GM12878 (cell line): ENCODE data around the gene POLDIP3. TPM values are rescaled to one million over a fixed set of nuclear protein-coding genes. Genes with fewer than 3 reads are reported as not detected.

Experiments
- ATAC-seq: fragments of 200-7000 bp; cut with Tn5 transposase; 3 replicates; pipeline ENCODE4 v1.9.1; 2020; ENCODE audit warnings: mild to moderate bottlenecking, moderate library complexity
- BruUV-seq: library from RNA; stranded (reverse); fragments of 400-500 nt; replicated peaks from 2 replicates; lab custom pipeline; 2021; lab: Mats Ljungman, UMichigan
- CTCF ChIA-PET: fragments of 300-600 bp; sonication (Branson Sonifier 250); formaldehyde crosslinking; extraction: SDS; loops from one replicate; lab custom pipeline; 2021; ENCODE audit warnings: inconsistent platforms; lab: Yijun Ruan, JAX
- POLR2A ChIA-PET: fragments of 350-600 bp; formaldehyde crosslinking; extraction: SDS; loops from one replicate; lab custom pipeline; 2021; ENCODE audit warnings: inconsistent platforms; lab: Charles Lee
- RAD21 ChIA-PET: fragments of 300-600 bp; sonication (Branson Sonifier 250); formaldehyde crosslinking; loops from one replicate; lab custom pipeline; 2023; ENCODE audit warnings: antibody characterized with exemption; ENCODE audit not compliant: unreplicated experiment; lab: Charles Lee
- SMC1A ChIA-PET: fragments of 300-600 bp; sonication (Branson Sonifier 250); formaldehyde crosslinking; loops from one replicate; lab custom pipeline; 2023; ENCODE audit not compliant: unreplicated experiment, uncharacterized antibody; lab: Charles Lee
- DNase-seq: peaks from one replicate; pipeline ENCODE4 v3.0.0-alpha.2; 2011; ENCODE audit warnings: low read depth, low spot score
- FAIRE-seq: peaks from 3 replicates; lab custom pipeline; 2011; peaks lifted over from hg19 to GRCh38; lab: Jason Lieb, UNC
- H2AFZ ChIP-seq: 2 replicates; pipeline ENCODE4 v1.6.0; 2011; ENCODE audit warnings: low read depth, low read length, control low read depth; ENCODE audit not compliant: control insufficient read depth
- H3K27ac ChIP-seq: 2 replicates; pipeline ENCODE4 v1.5.1; 2011; ENCODE audit warnings: control low read depth; ENCODE audit not compliant: control insufficient read depth, insufficient read depth
- H3K27me3 ChIP-seq, 2 experiments: replicated peaks in 1 of 2; 2 replicates each; pipeline versions ENCODE4 v1.6.0 to v1.6.1; 2011; ENCODE audit warnings: low read length in 1 of 2; ENCODE audit not compliant: control insufficient read depth in 2 of 2, insufficient read depth in 2 of 2
- H3K36me3 ChIP-seq, 2 experiments: 2 replicates each; pipeline ENCODE4 v1.5.1; 2011; ENCODE audit warnings: low read length in 1 of 2; ENCODE audit not compliant: control insufficient read depth in 2 of 2, insufficient read depth in 2 of 2
- H3K4me1 ChIP-seq: 2 replicates; pipeline ENCODE4 v1.6.1; 2011; ENCODE audit warnings: mild to moderate bottlenecking, low read length, moderate library complexity, mixed read lengths; ENCODE audit not compliant: control insufficient read depth, insufficient read depth
- H3K4me2 ChIP-seq: 2 replicates; pipeline ENCODE4 v1.6.0; 2011; ENCODE audit warnings: control low read depth; ENCODE audit not compliant: control insufficient read depth, insufficient read depth
- H3K4me3 ChIP-seq: fragments of 200-600 bp; sonication (generic); 2 replicates; pipeline ENCODE4 v1.5.1; 2016
- H3K79me2 ChIP-seq: 2 replicates; pipeline ENCODE4 v1.6.0; 2011; ENCODE audit warnings: low read length; ENCODE audit not compliant: control insufficient read depth, insufficient read depth
- H3K9ac ChIP-seq: 2 replicates; pipeline ENCODE4 v1.8.0; 2011; ENCODE audit warnings: low read length, control low read depth, mixed read lengths; ENCODE audit not compliant: control insufficient read depth, insufficient read depth
- H3K9me3 ChIP-seq: replicated peaks from 3 replicates; pipeline ENCODE4 v1.5.1; 2011; ENCODE audit warnings: mild to moderate bottlenecking, low read length; ENCODE audit not compliant: control insufficient read depth, insufficient read depth
- H4K20me1 ChIP-seq: 2 replicates; pipeline ENCODE4 v1.6.0; 2011; ENCODE audit not compliant: control insufficient read depth, insufficient read depth
- DPF2 ChIP-seq: fragments of 450-650 bp; IDR thresholded peaks from 2 replicates; pipeline ENCODE4 v1.6.1; 2017; ENCODE audit warnings: mild to moderate bottlenecking
- EGR1 ChIP-seq, 2 experiments: IDR thresholded peaks; 1 replicate in 1 of 2; 2 replicates in 1 of 2; pipeline ENCODE4 v1.6.1; 2011 to 2012; ENCODE audit warnings: low read depth in 2 of 2, low read length in 2 of 2, borderline replicate concordance in 1 of 2, mild to moderate bottlenecking in 1 of 2, moderate library complexity in 1 of 2
- HDGF ChIP-seq: fragments of 450-650 bp; IDR thresholded peaks from 2 replicates; pipeline ENCODE4 v1.6.1; 2016; ENCODE audit warnings: antibody characterized with exemption
- KAT2A ChIP-seq: conservative IDR thresholded peaks from 2 replicates; pipeline ENCODE4 v1.6.1; 2011; ENCODE audit warnings: low read depth, low read length; ENCODE audit not compliant: control insufficient read depth
- POLR2AphosphoS2 ChIP-seq: IDR thresholded peaks from 2 replicates; pipeline ENCODE4 v1.6.1; 2011; ENCODE audit warnings: low read depth, mild to moderate bottlenecking, low read length, improper control_type of control experiment, moderate library complexity
- ZNF217 ChIP-seq: fragments of 450-650 bp; IDR thresholded peaks from 2 replicates; pipeline ENCODE4 v1.6.1; 2017; ENCODE audit warnings: antibody characterized with exemption, mild to moderate bottlenecking
- WGBS: methylation state at CpG from one replicate; pipeline ENCODE4 v1.1.6; 2016; ENCODE audit warnings: low lambda C conversion rate; ENCODE audit not compliant: insufficient replicate concordance, insufficient coverage; ENCODE audit errors: missing lambda C conversion rate; 5-methylcytosine and 5-hydroxymethylcytosine counted together
- in situ Hi-C: fragments of 300-500 bp; cut with MboI; formaldehyde crosslinking; loops from 9 replicates; pipeline ENCODE4 v1.14.3; 2018; ENCODE audit warnings: mixed read lengths
- intact Hi-C: fragments of 100-400 bp; cut with micrococcal nuclease; formaldehyde crosslinking; loops from one replicate; pipeline ENCODE4 v1.14.2; 2022; ENCODE audit not compliant: unreplicated experiment
- polyA plus RNA-seq, 11 experiments: library from polyadenylated mRNA; depleted of rRNA in 4 of 11; unstranded in 6 of 11; stranded (reverse) in 5 of 11; fragments of >200 nt; fragmentation: Nextera tagmentation in 4 of 11; fragmentation: Illumina TruSeq in 1 of 11; extraction: Ambion mirVana in 4 of 11; extraction: Trizol in 1 of 11; gene quantifications; 1 replicate in 1 of 11; 2 replicates in 10 of 11; pipeline versions ENCODE4 v1.2.1 to v1.2.3, GENCODE V29; 2011 to 2016; ENCODE audit warnings: inconsistent platforms in 2 of 11, missing spikeins in 2 of 11, low read depth in 1 of 11
- total RNA-seq, 4 experiments: library from RNA; depleted of rRNA in 3 of 4; stranded (reverse); fragments of >200 nt in 3 of 4; fragmentation: Illumina TruSeq in 1 of 4; extraction: Trizol in 1 of 4; gene quantifications; 2 replicates each; pipeline versions ENCODE4 v1.2.1 to v1.2.3, GENCODE V29; 2013 to 2021
- TF ChIP-seq, protein P1 (sequence below): fragments of 450-650 bp; formaldehyde crosslinking; IDR thresholded peaks from 2 replicates; pipeline ENCODE4 v1.4.0; 2022; ENCODE audit warnings: mild to moderate bottlenecking, moderate library complexity
- TF ChIP-seq, protein P2 (sequence below): fragments of 450-650 bp; IDR thresholded peaks from 2 replicates; pipeline ENCODE4 v1.6.1; 2017; ENCODE audit warnings: mild to moderate bottlenecking, low read depth, inconsistent platforms; ENCODE audit not compliant: poor library complexity, severe bottlenecking
- TF ChIP-seq, protein P3 (sequence below): IDR thresholded peaks from 2 replicates; pipeline ENCODE4 v1.6.1; 2012; ENCODE audit warnings: low read depth, low read length, improper control_type of control experiment
- TF ChIP-seq, protein P4 (sequence below): fragments of 450-650 bp; IDR thresholded peaks from 2 replicates; pipeline ENCODE4 v1.6.1; 2018; ENCODE audit warnings: mild to moderate bottlenecking, low read depth, moderate library complexity; ENCODE audit not compliant: partially characterized antibody

POLDIP3 gene
- total and polyA plus RNA-seq, 10 of the 15 experiments (the other 5 are each of a cell fraction or from before 2014, with no cell fraction given) = 14.8 to 60.2 (median 49.5) TPM

DNA sequence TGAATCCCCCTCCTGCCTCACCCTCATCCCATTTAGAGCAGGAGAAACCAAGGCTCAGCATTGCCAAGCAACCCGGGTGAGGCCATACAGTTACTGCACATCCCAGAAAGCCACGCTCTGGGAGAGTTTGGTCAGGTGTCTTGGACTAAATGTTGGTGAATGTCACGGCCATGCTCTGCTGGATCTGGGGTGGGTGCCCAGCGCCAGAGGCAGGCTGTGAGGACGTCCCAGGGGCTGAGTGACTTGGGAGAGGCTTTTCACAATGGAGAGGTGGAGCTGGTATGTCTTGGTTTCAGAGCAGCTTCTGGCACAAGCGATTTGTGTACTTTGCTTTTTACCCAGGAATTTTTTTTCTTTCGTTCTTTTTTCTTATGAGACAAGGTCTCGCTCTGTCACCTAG is 54.3 kb downstream of the POLDIP3 start:
- Histone ChIP-seq H3K4me3 (no peak overlapping the region), H3K9ac (no peak overlapping the region), H3K4me2 (no peak overlapping the region), H3K27me3 (no peaks in the 10 kb centered on the region), H3K36me3 (no peaks in the 10 kb centered on the region), H3K79me2 (no peaks in the 10 kb centered on the region), H2AFZ (no peak overlapping the region), H4K20me1 (no peaks in the 10 kb centered on the region), H3K9me3 (no peaks in the 10 kb centered on the region), H3K4me1 (peaks cover 12% of the 10 kb centered on the region), H3K27ac (no peak overlapping the region)
- in situ Hi-C loops (no loop called here), intact Hi-C loops (no loop called here)
- POLR2A ChIA-PET = no interaction called here
- RAD21 ChIA-PET = no interaction called here
- DNase-seq (no peak), FAIRE-seq (no peak), ATAC-seq (no peak)
- TF ChIP-seq, protein P1, sequence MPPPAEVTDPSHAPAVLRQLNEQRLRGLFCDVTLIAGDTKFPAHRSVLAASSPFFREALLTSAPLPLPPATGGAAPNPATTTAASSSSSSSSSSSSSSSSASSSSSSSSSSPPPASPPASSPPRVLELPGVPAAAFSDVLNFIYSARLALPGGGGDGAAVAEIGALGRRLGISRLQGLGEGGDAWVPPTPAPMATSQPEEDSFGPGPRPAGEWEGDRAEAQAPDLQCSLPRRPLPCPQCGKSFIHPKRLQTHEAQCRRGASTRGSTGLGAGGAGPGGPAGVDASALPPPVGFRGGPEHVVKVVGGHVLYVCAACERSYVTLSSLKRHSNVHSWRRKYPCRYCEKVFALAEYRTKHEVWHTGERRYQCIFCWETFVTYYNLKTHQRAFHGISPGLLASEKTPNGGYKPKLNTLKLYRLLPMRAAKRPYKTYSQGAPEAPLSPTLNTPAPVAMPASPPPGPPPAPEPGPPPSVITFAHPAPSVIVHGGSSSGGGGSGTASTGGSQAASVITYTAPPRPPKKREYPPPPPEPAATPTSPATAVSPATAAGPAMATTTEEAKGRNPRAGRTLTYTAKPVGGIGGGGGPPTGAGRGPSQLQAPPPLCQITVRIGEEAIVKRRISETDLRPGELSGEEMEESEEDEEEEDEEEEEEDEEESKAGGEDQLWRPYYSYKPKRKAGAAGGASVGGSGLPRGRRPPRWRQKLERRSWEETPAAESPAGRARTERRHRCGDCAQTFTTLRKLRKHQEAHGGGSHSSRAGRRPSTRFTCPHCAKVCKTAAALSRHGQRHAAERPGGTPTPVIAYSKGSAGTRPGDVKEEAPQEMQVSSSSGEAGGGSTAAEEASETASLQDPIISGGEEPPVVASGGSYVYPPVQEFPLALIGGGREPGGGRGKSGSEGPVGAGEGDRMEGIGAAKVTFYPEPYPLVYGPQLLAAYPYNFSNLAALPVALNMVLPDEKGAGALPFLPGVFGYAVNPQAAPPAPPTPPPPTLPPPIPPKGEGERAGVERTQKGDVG (CRISPR knock-in tag) = no peak
- TF ChIP-seq KAT2A = no peak
- no peak for TF ChIP-seq EGR1 (IDR thresholded peaks at IDR 0.05; ENCODE audit: borderline replicate concordance in 1 of 2, low read depth in 2 of 2, low read length in 2 of 2)
- TF ChIP-seq DPF2 = no peak
- TF ChIP-seq POLR2AphosphoS2 = no peak
- TF ChIP-seq ZNF217 = no peak
- TF ChIP-seq, protein P2, sequence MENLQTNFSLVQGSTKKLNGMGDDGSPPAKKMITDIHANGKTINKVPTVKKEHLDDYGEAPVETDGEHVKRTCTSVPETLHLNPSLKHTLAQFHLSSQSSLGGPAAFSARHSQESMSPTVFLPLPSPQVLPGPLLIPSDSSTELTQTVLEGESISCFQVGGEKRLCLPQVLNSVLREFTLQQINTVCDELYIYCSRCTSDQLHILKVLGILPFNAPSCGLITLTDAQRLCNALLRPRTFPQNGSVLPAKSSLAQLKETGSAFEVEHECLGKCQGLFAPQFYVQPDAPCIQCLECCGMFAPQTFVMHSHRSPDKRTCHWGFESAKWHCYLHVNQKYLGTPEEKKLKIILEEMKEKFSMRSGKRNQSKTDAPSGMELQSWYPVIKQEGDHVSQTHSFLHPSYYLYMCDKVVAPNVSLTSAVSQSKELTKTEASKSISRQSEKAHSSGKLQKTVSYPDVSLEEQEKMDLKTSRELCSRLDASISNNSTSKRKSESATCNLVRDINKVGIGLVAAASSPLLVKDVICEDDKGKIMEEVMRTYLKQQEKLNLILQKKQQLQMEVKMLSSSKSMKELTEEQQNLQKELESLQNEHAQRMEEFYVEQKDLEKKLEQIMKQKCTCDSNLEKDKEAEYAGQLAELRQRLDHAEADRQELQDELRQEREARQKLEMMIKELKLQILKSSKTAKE = no peak
- TF ChIP-seq HDGF = no peak
- TF ChIP-seq, protein P3, sequence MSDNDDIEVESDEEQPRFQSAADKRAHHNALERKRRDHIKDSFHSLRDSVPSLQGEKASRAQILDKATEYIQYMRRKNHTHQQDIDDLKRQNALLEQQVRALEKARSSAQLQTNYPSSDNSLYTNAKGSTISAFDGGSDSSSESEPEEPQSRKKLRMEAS = no peak
- TF ChIP-seq, protein P4, sequence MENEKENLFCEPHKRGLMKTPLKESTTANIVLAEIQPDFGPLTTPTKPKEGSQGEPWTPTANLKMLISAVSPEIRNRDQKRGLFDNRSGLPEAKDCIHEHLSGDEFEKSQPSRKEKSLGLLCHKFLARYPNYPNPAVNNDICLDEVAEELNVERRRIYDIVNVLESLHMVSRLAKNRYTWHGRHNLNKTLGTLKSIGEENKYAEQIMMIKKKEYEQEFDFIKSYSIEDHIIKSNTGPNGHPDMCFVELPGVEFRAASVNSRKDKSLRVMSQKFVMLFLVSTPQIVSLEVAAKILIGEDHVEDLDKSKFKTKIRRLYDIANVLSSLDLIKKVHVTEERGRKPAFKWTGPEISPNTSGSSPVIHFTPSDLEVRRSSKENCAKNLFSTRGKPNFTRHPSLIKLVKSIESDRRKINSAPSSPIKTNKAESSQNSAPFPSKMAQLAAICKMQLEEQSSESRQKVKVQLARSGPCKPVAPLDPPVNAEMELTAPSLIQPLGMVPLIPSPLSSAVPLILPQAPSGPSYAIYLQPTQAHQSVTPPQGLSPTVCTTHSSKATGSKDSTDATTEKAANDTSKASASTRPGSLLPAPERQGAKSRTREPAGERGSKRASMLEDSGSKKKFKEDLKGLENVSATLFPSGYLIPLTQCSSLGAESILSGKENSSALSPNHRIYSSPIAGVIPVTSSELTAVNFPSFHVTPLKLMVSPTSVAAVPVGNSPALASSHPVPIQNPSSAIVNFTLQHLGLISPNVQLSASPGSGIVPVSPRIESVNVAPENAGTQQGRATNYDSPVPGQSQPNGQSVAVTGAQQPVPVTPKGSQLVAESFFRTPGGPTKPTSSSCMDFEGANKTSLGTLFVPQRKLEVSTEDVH = no peak
- CTCF ChIA-PET = interaction anchor here (0.6 to 1.6 kb wide), 5 partner anchors 8 to 54 kb away, joined by 3 to 5 read pairs (median 4); partner anchors contain the start of gene POLDIP3
- BruUV-seq = no TSS peak
- SMC1A ChIA-PET = no interaction called here
- 46% methylated on average over 8 of the region's 8 CpGs for WGBS
